Thoracic aorta (tissue), 2 donors: ENCODE results near the gene ZC3H10. TPM values are rescaled to one million over a fixed set of nuclear protein-coding genes. Genes with fewer than 3 reads are reported as not detected.

Experiments used
- ATAC-seq: fragments of 150-250 bp; one replicate; pipeline ENCODE4 v1.8.0; 2017; ENCODE audit warnings: low read depth; ENCODE audit not compliant: insufficient number of reproducible peaks, low FRiP score
- DNase-seq: peaks from one replicate; pipeline ENCODE4 v3.0.0-alpha.2; 2020; ENCODE audit warnings: low spot score
- H3K27ac ChIP-seq, 2 donors: fragments of 200-600 bp; sonication (generic); 1 replicate in 1 of 2; 2 replicates in 1 of 2; pipeline ENCODE4 v1.5.1; 2016; ENCODE audit warnings: mild to moderate bottlenecking in 2 of 2, moderate library complexity in 2 of 2
- H3K27me3 ChIP-seq: fragments of 200-600 bp; sonication (generic); replicated peaks from 2 replicates; pipeline ENCODE4 v1.6.0; 2016; ENCODE audit warnings: mild to moderate bottlenecking; ENCODE audit not compliant: insufficient read depth
- H3K36me3 ChIP-seq: fragments of 200-600 bp; sonication (generic); one replicate; pipeline ENCODE4 v1.5.1; 2016
- H3K4me1 ChIP-seq, 2 donors: fragments of 200-600 bp; sonication (generic); 1 replicate in 1 of 2; 2 replicates in 1 of 2; pipeline versions ENCODE4 v1.5.1 to v1.6.0; 2016; ENCODE audit warnings: low read depth in 2 of 2, mild to moderate bottlenecking in 1 of 2; ENCODE audit not compliant: control insufficient read depth in 1 of 2
- H3K4me3 ChIP-seq: fragments of 200-600 bp; sonication (generic); 2 replicates; pipeline ENCODE4 v1.5.1; 2016; ENCODE audit warnings: mild to moderate bottlenecking
- H3K9me3 ChIP-seq: fragments of 200-600 bp; sonication (generic); 2 replicates; pipeline ENCODE4 v1.5.1; 2016
- total RNA-seq, 2 donors: library from RNA; depleted of rRNA; stranded (reverse); fragments of >200 nt; gene quantifications; one replicate each; pipeline versions ENCODE4 v1.1.0 to v1.2.3, GENCODE V29; 2016
- TF ChIP-seq, protein P1 (sequence below): fragments of 200-600 bp; sonication (generic); IDR thresholded peaks from one replicate; pipeline ENCODE4 v1.5.1; 2019; ENCODE audit warnings: antibody characterized with exemption

ZC3H10 gene
- total RNA-seq, 2 donors from 2014 or later = 4.1 to 7.1 TPM

DNA sequence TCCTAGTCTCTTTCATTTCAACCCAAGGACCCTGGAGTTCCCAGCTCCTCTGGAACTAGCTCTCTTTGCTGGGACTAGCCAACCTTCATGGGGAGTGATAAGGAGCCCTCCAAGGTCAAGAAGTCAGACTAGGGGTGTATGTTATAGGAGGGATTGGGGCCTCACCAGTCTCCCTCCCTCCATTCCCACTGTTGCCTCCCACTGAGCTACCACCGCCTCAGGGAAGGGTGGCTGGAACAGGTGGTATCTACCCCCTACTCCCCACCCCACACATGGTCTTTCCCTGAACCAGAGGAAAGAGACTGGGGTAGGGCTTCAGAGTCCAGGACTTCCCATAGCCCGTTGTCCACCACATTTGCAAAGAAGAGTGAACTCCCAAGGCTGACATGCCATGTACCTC, 35.7 kb upstream of the ZC3H10 start:
- Histone ChIP-seq H3K4me1 (peaks cover 5 to 21% of the 10 kb centered on the region in 2 donors), H3K9me3 (no peaks in the 10 kb centered on the region), H3K27me3 (no peaks in the 10 kb centered on the region), H3K36me3 (no peaks in the 10 kb centered on the region), H3K27ac (no peak overlapping the region), H3K4me3 (no peak overlapping the region)
- no peak for DNase-seq
- no peak for ATAC-seq
- TF ChIP-seq, protein P1, sequence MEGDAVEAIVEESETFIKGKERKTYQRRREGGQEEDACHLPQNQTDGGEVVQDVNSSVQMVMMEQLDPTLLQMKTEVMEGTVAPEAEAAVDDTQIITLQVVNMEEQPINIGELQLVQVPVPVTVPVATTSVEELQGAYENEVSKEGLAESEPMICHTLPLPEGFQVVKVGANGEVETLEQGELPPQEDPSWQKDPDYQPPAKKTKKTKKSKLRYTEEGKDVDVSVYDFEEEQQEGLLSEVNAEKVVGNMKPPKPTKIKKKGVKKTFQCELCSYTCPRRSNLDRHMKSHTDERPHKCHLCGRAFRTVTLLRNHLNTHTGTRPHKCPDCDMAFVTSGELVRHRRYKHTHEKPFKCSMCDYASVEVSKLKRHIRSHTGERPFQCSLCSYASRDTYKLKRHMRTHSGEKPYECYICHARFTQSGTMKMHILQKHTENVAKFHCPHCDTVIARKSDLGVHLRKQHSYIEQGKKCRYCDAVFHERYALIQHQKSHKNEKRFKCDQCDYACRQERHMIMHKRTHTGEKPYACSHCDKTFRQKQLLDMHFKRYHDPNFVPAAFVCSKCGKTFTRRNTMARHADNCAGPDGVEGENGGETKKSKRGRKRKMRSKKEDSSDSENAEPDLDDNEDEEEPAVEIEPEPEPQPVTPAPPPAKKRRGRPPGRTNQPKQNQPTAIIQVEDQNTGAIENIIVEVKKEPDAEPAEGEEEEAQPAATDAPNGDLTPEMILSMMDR = no peak

DNA sequence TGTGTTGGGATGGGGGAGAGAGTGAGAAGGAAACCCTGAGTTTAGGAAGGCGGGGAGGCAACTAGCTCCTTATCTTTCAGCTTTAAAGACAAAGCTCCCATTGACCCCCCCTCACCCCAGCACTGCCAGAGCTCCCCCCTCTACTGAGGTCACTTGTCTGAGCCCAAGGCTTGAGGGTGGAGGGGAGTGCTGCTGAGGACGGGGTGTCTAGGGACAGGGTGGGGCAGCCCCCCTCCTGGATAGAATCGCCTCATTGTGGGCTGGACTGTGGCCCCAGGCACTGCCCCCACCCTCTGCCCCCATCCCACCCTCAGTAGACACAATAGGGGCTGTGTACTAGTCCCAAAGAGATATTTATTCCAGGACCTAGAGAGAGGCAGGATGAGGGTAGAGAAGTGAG, 35.1 kb upstream of the ZC3H10 start:
- H3K36me3 ChIP-seq = no peaks in the 10 kb centered on the region
- no peak overlapping the region for H3K27ac ChIP-seq
- TF ChIP-seq, protein P1 = no peak
- no peak for DNase-seq
- ATAC-seq = no peak
- H3K4me1 ChIP-seq = peaks cover 5 to 21% of the 10 kb centered on the region in 2 donors
- no peaks in the 10 kb centered on the region for H3K27me3 ChIP-seq
- H3K4me3 ChIP-seq = no peak overlapping the region
- no peaks in the 10 kb centered on the region for H3K9me3 ChIP-seq

DNA sequence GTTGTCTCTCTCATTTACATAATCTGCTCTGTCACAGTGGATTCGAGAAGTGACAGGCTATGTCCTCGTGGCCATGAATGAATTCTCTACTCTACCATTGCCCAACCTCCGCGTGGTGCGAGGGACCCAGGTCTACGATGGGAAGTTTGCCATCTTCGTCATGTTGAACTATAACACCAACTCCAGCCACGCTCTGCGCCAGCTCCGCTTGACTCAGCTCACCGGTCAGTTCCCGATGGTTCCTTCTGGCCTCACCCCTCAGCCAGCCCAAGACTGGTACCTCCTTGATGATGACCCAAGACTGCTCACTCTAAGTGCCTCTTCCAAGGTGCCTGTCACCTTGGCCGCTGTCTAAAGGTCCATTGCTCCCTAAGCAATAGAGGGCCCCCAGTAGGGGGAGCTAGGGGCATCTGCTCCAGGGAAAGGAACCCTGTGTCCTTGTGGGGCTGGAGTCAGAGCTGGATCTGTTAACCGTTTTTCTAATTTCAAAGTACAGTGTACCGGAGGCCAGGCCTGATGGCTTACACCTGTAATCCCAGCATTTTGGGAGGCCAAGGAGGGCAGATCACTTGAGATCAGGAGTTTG, 33.0 kb upstream of the ZC3H10 start:
- DNase-seq (no peak), ATAC-seq (no peak)
- TF ChIP-seq, protein P1 = no peak
- Histone ChIP-seq H3K4me1 (peaks cover 4 to 6% of the 10 kb centered on the region in 2 donors), H3K36me3 (no peaks in the 10 kb centered on the region), H3K27ac (no peak overlapping the region), H3K9me3 (no peaks in the 10 kb centered on the region), H3K27me3 (no peaks in the 10 kb centered on the region), H3K4me3 (no peak overlapping the region)

DNA sequence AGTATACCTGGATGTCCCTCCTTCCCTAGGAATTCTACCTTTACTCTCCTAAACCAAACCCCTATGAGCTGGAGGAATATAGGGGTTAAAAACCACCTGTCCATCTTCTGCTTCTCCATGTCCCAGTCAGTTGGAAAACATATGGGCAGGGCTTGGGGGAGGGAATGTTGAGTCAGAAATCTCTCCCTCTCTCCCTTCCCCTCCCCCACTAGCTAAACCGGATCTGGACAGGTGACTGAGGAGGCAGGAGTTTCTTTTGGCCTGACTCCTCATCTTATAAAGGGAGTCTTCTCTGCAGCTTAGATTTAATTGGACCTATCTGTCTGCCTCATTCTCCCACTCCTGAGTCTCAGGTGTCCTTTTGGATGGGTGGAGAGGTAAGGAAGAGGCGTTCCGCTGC, 32.0 kb upstream of the ZC3H10 start:
- Histone ChIP-seq H3K4me1 (no peaks in the 10 kb centered on the region), H3K9me3 (no peaks in the 10 kb centered on the region), H3K27ac (no peak overlapping the region), H3K27me3 (no peaks in the 10 kb centered on the region), H3K4me3 (no peak overlapping the region), H3K36me3 (no peaks in the 10 kb centered on the region)
- TF ChIP-seq, protein P1 = no peak
- DNase-seq (no peak), ATAC-seq (no peak)

DNA sequence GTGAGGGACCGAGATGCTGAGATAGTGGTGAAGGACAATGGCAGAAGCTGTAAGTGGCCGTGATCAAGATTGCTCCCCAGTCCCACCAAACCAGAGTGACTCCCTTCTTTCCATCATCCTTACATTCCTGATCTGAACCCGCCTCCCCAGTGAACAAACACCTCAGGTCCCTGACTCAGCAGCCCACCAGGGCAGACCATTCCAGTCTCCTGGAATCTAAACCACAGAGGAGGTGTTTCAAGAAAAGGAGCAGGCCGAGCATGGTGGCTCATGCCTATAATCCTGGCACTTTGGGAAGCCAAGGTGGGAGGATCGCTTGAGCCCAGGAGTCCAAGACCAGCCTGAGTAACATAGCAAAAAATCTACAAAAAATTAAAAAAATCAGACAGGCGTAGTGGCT, 31.5 kb upstream of the ZC3H10 start:
- Histone ChIP-seq H3K9me3 (no peaks in the 10 kb centered on the region), H3K4me3 (no peak overlapping the region), H3K27me3 (no peaks in the 10 kb centered on the region), H3K36me3 (no peaks in the 10 kb centered on the region), H3K27ac (no peak overlapping the region), H3K4me1 (no peaks in the 10 kb centered on the region)
- TF ChIP-seq, protein P1 = no peak
- no peak for ATAC-seq
- no peak for DNase-seq
